ENCODE results near the gene HERPUD1. TPM values are rescaled to one million over a fixed set of nuclear protein-coding genes. Genes with fewer than 3 reads are reported as not detected.

Gene HERPUD1
- total RNA-seq, 3 donors from 2014 or later (not counting 1 experiment from before 2014, with no cell fraction given), result 181 to 266 (median 243) TPM

GRCh38 chr16:56885446-56886162 is 46.3 kb upstream of the HERPUD1 start:
- ATAC-seq (no peak), DNase-seq (no peak)
- no peak overlapping the region for H3K4me3 Mint-ChIP-seq
- Histone ChIP-seq H3K4me3 (ENCODE audit: low read length) (no peak overlapping the region), H3K36me3 (ENCODE audit: control insufficient read depth, insufficient read depth, low read length) (no peaks in the 10 kb centered on the region), H3K27me3 (ENCODE audit: control insufficient read depth, insufficient read depth, low read length) (no peaks in the 10 kb centered on the region), H3K27ac (ENCODE audit: low read length) (no peak overlapping the region), H3K4me1 (ENCODE audit: control insufficient read depth, insufficient read depth, low read length) (no peaks in the 10 kb centered on the region), H3K9me3 (ENCODE audit: control insufficient read depth, insufficient read depth, low read length) (no peaks in the 10 kb centered on the region)
- TF ChIP-seq CTCF (IDR thresholded peaks at IDR 0.05), result no peak
- intact Hi-C loops (cut with micrococcal nuclease), result no loop called here
- H3K36me3 Mint-ChIP-seq, result no peaks in the 10 kb centered on the region
- H3K4me1 Mint-ChIP-seq, result no peaks in the 10 kb centered on the region
- no peaks in the 10 kb centered on the region for H3K27me3 Mint-ChIP-seq (ENCODE audit: low read depth in 2 of 2)
- no peaks in the 10 kb centered on the region for H3K9me3 Mint-ChIP-seq
- H3K27ac Mint-ChIP-seq, result no peak overlapping the region
- WGBS (ENCODE audit: insufficient coverage), result 95% methylated on average over 9 of the region's 9 CpGs

GRCh38 chr16:56886296-56886695 is 45.6 kb upstream of the HERPUD1 start:
- no peaks in the 10 kb centered on the region for H3K27me3 Mint-ChIP-seq (ENCODE audit: low read depth in 2 of 2)
- ATAC-seq (no peak), DNase-seq (no peak)
- Histone ChIP-seq H3K9me3 (ENCODE audit: control insufficient read depth, insufficient read depth, low read length) (no peaks in the 10 kb centered on the region), H3K36me3 (ENCODE audit: control insufficient read depth, insufficient read depth, low read length) (no peaks in the 10 kb centered on the region), H3K27me3 (ENCODE audit: control insufficient read depth, insufficient read depth, low read length) (no peaks in the 10 kb centered on the region), H3K4me3 (ENCODE audit: low read length) (no peak overlapping the region), H3K27ac (ENCODE audit: low read length) (no peak overlapping the region), H3K4me1 (ENCODE audit: control insufficient read depth, insufficient read depth, low read length) (no peaks in the 10 kb centered on the region)
- no peak for TF ChIP-seq CTCF (IDR thresholded peaks at IDR 0.05)
- intact Hi-C loops (cut with micrococcal nuclease), result no loop called here
- no peak overlapping the region for H3K4me3 Mint-ChIP-seq
- H3K27ac Mint-ChIP-seq, result no peak overlapping the region
- WGBS (ENCODE audit: insufficient coverage), result 91% methylated on average over 12 of the region's 12 CpGs
- H3K9me3 Mint-ChIP-seq, result no peaks in the 10 kb centered on the region
- H3K36me3 Mint-ChIP-seq, result no peaks in the 10 kb centered on the region
- no peaks in the 10 kb centered on the region for H3K4me1 Mint-ChIP-seq

- H3K4me3 Mint-ChIP-seq, result no peak overlapping the region
- intact Hi-C loops (cut with micrococcal nuclease), result no loop called here
Observed at GRCh38 chr16:56886826-56887225, 45.1 kb upstream of the HERPUD1 start.

More at GRCh38 chr16:56886826-56887225, 45.1 kb upstream of the HERPUD1 start:
- Histone ChIP-seq H3K4me1 (ENCODE audit: control insufficient read depth, insufficient read depth, low read length) (no peaks in the 10 kb centered on the region), H3K4me3 (ENCODE audit: low read length) (no peak overlapping the region), H3K27me3 (ENCODE audit: control insufficient read depth, insufficient read depth, low read length) (no peaks in the 10 kb centered on the region), H3K36me3 (ENCODE audit: control insufficient read depth, insufficient read depth, low read length) (no peaks in the 10 kb centered on the region), H3K27ac (ENCODE audit: low read length) (no peak overlapping the region), H3K9me3 (ENCODE audit: control insufficient read depth, insufficient read depth, low read length) (no peaks in the 10 kb centered on the region)
- Mint-ChIP-seq H3K4me1 (no peaks in the 10 kb centered on the region), H3K9me3 (no peaks in the 10 kb centered on the region), H3K36me3 (no peaks in the 10 kb centered on the region), H3K27ac (no peak overlapping the region), H3K27me3 (ENCODE audit: low read depth in 2 of 2) (no peaks in the 10 kb centered on the region)
- DNase-seq (no peak), ATAC-seq (no peak)
- 83% methylated on average over 8 of the region's 9 CpGs for WGBS (ENCODE audit: insufficient coverage)
- TF ChIP-seq CTCF (IDR thresholded peaks at IDR 0.05), result no peak

Measured in natural killer cell (primary cell).